Activated CD4-positive, alpha-beta T cell treated with anti-CD3 and anti-CD28 coated beads, Interleukin-2, Interleukin-4, amounts not matched to agents 100 ng/mL and 50 ng/mL, durations not matched to agents 16 hours and 8 hours (primary cell): Measurements from ENCODE around the gene EEF1AKMT1.

Source experiments
- DNase-seq: peaks from one replicate; pipeline ENCODE4 v3.0.0-alpha.2; 2020; ENCODE audit warnings: low spot score

Gene EEF1AKMT1

GRCh38 chr13:20718958-20719566, 54.7 kb downstream of the EEF1AKMT1 start:
- DNase-seq = no peak

DNA sequence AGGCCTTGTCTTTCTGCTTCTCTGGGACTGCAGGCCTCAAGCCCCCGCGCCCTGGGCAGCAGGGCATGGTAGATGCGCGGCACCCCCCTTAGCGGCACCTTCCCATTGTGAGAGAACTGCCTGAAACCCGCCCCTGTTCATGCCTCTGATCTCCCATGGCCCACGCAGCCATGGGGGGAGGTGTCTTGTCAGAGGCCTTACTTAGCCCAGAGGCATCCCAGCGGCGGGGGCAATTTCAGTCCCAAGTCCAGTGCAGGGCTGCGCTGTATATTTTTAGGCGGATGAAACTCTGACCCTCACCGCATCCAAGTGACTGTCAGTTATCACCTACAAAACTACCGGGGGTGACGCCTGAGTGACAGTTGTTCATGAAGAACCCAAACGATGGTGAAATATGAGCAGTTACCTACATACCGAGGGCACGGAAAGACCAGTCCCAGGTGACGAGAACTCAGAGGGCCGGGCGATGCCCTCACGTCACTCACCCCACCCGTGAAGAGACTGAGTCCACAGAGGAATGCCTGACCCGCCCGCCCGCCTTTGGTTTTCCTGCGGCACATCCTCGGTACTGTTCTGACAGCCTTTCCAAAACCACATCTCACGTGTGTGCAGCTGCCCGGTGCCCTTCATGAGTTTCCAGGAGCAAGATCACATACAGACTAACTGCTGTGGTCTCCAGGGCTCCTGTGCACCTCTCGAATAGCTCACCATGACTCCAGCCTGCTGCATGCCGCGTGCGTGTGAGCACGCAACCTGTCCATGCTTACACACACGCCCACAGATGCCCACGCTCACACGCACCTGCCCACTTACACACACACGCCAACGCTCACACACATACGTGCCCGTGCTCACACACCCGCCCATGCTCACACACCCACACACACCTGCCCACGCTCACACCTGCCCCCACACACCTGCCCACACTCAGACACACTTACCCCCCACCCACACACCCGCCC, 55.9 kb downstream of the EEF1AKMT1 start:
- DNase-seq = no peak

- DNase-seq = no peak
These were observed 56.8 kb downstream of the EEF1AKMT1 start for GRCh38 chr13:20716951-20717350.

DNA sequence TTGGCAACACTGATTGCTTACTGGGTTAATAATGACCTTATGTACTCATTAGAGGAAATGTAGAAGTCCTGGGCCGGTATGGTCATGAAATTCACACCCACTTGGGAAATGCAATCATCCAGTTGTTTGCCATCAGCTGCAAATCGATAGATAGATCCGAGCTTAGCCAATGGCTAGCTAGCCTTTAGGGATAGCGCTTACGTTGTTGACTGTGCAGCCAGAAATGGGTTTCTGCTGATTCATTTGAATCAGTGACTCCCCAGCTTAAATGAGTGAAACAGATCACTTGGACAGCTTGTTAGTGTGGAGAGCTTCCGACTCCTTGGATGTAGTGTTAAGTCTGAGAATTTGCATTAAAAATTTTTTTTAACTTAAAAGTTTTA, 58.4 kb downstream of the EEF1AKMT1 start:
- DNase-seq = no peak

- DNase-seq = no peak
These were observed 59.0 kb downstream of the EEF1AKMT1 start for GRCh38 chr13:20714563-20715329.

- no peak for DNase-seq
These were observed 59.6 kb downstream of the EEF1AKMT1 start for GRCh38 chr13:20714161-20714560.

GRCh38 chr13:20713751-20714150, 60.0 kb downstream of the EEF1AKMT1 start:
- DNase-seq = no peak

GRCh38 chr13:20713014-20713376, 60.8 kb downstream of the EEF1AKMT1 start:
- no peak for DNase-seq

- DNase-seq = no peak
These were observed 62.3 kb downstream of the EEF1AKMT1 start for GRCh38 chr13:20711301-20712044.

GRCh38 chr13:20709782-20710181, 64.0 kb downstream of the EEF1AKMT1 start:
- no peak for DNase-seq

DNA sequence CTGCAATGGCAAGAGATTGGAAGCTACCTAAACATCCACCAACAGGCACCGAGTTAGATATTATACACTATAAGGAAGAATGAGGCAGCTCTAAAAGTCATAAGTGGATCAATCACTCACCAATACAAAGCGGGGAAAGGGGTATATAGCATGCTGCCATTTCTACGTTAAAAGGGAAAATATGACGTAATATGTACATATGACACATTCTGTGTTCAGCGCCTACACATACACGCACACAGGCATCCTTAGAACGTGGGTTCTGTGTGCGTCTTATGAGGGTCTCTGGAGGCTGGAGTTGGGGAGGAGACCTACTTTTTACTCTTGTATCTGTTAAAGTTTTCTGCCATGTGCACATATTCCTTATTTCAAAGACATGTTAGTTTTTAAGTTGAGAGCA, 64.4 kb downstream of the EEF1AKMT1 start:
- DNase-seq = no peak

DNA sequence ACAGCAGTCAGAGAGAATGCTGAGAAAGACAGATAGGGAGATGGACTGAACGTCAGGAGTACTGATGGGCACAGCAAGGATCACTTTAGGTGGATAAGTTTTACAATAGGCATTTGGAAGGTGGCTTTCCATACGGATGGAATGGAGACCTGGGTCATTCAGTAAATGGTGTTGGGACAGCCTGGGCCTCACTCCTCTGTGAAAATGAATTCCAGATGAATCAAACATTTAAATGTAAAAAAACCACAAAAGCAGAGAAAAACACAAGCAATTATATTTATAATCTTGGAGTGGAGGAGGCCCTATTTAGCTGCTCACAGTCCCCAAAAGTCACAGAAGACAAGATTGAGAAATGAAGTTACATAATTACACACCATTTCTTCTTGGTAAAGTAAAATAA, 65.5 kb downstream of the EEF1AKMT1 start:
- DNase-seq = no peak

GRCh38 chr13:20706661-20707060, 67.1 kb downstream of the EEF1AKMT1 start:
- DNase-seq = no peak

DNA sequence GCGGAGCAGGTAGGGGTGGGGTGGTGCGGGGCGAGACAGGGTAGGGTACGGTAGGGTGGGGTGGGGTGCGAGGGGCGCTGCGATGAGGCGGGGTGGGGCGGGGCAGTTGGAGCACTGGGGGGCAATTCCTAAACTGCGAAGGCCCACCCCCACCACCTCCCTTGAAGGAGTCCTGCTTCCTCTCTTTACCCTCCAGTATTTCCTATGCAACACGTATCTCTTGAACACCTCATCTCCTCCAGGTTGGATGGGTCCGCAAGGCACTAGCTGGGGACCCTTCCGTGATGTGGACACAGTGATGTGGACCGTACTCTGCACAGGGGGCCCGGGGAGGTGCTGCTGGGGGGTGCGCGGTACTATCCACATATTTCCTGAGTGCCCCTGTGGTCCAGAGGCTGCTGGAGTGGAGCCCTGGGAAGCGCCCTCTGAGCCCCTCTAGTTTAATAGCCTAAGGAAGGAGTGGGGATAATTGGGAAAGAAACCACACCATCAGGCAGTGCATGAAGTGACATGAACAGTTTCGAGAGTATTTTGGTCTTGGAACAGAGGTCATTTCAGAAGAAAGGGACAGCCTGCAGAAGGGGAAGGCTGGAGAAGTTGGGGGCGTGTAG, 69.2 kb downstream of the EEF1AKMT1 start:
- DNase-seq = no peak

GRCh38 chr13:20703780-20704458, 69.8 kb downstream of the EEF1AKMT1 start:
- DNase-seq = peak; percentile 60

DNA sequence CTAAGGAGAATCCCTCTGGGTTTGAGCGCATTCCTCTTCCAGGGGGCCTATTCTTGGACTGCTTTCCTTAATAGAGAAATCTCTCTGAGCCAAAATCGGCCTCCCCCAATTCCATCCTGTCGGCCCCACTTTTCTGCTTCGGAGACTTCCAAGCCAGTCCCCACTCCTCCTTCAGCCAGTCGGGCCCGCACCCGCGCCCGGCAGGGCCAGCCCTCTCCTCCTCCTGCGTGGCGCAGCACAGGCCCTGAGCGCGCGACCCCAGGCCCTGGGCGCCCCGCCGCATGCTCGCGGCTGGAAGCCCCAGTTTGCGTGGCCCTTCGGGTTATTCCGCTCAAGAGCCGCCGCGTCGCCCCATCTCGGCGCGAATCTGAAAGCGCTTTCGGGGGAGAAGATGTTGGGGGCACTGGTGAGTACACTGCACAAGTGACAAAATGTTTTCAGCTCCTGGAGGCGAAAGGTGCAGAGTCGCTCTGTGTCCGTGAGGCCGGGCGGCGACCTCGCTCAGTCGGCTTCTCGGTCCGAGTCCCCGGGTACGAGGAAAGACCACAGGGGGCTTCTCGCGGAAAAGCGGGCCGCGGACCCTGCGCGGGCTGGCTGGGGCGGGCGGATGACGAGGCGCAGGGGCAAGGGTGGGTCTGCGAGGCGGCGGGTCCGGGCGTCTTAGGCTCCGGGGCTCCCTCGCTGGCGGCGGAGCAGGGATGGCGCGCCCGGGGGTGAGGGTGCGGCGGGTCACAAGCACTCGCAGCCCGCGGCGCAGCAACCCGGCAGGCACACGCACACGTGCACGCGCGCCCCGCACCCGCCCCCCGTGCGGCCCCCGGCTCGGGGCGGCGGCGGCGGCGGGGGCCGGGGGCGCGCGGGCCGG, 70.6 kb downstream of the EEF1AKMT1 start, which contains the start of gene IL17D:
IL17D (plus strand) TSS at position 785 of the 865 bp plus-strand sequence. CDS start 303 bp downstream, outside the sequence.
- DNase-seq = peak; percentile 30

GRCh38 chr13:20702530-20702914, 71.2 kb downstream of the EEF1AKMT1 start:
- DNase-seq = no peak

DNA sequence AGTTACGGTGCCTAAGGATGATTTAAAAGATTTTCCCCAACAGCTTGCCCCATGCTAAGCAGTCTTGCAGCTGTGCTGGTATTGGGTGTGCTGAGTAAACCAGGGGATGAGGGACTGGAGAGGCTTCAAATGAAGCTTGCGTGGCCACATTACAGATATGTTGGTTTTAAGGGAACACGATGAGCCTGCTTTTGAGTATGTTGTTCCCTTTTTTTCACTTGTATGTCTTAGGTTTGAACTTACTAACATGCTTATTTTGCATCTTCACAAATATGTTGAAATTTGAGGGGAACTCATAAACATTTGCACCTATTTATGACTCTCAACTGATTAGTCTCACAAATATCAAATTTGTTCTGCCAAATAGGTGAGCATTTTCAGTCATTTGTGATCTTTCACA, 72.3 kb downstream of the EEF1AKMT1 start:
- no peak for DNase-seq

- DNase-seq = no peak
These were observed 73.5 kb downstream of the EEF1AKMT1 start for GRCh38 chr13:20700288-20700687.

- no peak for DNase-seq
These were observed 74.0 kb downstream of the EEF1AKMT1 start for GRCh38 chr13:20699715-20700114.
